Measurements from ENCODE around the gene SERPINE2. TPM values are rescaled to one million over a fixed set of nuclear protein-coding genes. Genes with fewer than 3 reads are reported as not detected.

The SERPINE2 gene
- total RNA-seq, 1 donor from 2014 or later: 36.0 TPM

DNA sequence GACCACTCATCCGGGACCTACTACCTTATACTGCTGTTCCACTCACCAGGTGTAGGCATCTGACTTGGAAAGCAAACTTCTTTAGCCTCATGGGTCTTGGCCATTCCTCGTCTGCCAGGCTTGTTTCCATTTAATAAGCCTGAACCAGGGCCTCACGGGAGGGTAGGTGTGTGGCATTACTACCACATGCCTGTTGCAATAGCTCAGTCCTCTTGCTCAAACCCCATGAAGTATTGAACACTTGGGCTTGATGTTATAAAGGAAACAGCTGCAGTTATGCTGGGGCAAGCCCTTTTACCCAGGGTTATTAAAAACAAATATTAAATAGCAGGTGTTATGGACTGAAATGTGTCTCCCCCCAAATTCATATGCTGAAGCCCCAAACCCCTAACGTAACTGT, 60.6 kb downstream of the SERPINE2 start:
- H3K27me3 Mint-ChIP-seq (ENCODE audit: low read depth): no peaks in the 10 kb centered on the region
- no peak overlapping the region for H3K27ac Mint-ChIP-seq (ENCODE audit: unreplicated experiment)
- TF ChIP-seq, protein P1, sequence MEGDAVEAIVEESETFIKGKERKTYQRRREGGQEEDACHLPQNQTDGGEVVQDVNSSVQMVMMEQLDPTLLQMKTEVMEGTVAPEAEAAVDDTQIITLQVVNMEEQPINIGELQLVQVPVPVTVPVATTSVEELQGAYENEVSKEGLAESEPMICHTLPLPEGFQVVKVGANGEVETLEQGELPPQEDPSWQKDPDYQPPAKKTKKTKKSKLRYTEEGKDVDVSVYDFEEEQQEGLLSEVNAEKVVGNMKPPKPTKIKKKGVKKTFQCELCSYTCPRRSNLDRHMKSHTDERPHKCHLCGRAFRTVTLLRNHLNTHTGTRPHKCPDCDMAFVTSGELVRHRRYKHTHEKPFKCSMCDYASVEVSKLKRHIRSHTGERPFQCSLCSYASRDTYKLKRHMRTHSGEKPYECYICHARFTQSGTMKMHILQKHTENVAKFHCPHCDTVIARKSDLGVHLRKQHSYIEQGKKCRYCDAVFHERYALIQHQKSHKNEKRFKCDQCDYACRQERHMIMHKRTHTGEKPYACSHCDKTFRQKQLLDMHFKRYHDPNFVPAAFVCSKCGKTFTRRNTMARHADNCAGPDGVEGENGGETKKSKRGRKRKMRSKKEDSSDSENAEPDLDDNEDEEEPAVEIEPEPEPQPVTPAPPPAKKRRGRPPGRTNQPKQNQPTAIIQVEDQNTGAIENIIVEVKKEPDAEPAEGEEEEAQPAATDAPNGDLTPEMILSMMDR (conservative IDR thresholded peaks at IDR 0.05): no peak
- DNase-seq (ENCODE audit: low read depth, low spot score): no peak
- H3K4me3 Mint-ChIP-seq: no peak overlapping the region
- no peaks in the 10 kb centered on the region for H3K36me3 Mint-ChIP-seq (ENCODE audit: low read depth)
- no peaks in the 10 kb centered on the region for H3K9me3 Mint-ChIP-seq
- H3K4me1 Mint-ChIP-seq: peaks cover 4% of the 10 kb centered on the region

DNA sequence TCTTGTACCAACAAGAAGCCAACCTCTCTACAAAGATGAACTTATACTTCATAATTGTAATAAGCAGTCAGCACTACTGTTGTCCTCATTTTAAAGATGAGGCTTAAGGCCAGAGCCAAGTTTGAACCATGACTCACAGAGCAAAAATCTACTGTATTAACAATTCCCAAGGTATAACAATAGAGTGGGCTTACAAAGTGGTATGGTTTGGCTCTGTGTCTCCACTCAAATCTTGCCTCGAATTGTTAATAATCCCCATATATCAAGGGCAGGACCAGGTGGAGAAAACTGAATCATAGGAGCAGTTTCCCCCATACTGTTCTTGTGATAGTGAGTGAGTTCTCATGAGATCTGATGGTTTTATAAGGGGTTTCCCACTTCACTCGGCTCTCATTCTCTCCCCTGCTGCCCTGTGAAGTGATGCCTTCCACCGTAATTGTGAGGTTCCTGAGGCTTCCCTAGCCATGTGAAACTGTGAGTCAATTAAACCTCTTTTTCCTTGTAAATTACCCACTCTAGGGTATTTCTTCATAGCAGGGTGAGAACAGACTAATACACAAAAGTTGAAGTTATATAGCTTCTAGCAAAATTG, 62.4 kb downstream of the SERPINE2 start:
- Mint-ChIP-seq H3K4me3 (no peak overlapping the region), H3K27ac (ENCODE audit: unreplicated experiment) (no peak overlapping the region), H3K9me3 (no peaks in the 10 kb centered on the region), H3K36me3 (ENCODE audit: low read depth) (no peaks in the 10 kb centered on the region), H3K4me1 (peaks cover 4% of the 10 kb centered on the region), H3K27me3 (ENCODE audit: low read depth) (no peaks in the 10 kb centered on the region)
- DNase-seq (ENCODE audit: low read depth, low spot score): no peak
- TF ChIP-seq, protein P1 (conservative IDR thresholded peaks at IDR 0.05): no peak

DNA sequence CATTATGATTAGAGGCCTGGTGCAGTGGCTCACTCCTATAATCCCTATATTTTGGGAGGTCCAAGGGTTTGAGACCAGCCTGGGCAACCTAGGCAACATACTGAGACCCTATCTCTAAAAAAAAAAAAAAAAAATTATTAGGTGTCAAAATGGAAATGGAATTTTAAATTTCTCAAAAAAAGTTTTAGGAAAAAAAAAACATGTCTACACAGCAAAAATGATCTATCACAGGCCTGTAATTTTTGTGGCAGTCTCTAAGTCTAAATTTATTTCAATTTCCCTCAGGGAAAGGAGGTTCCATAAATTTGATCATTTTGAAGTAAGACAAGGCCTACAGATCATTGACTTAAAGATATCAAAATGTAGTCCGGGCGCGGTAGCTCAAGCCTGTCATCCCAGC, 65.5 kb downstream of the SERPINE2 start:
- Mint-ChIP-seq H3K36me3 (ENCODE audit: low read depth) (no peaks in the 10 kb centered on the region), H3K4me3 (no peak overlapping the region), H3K4me1 (peaks cover 4% of the 10 kb centered on the region), H3K27me3 (ENCODE audit: low read depth) (no peaks in the 10 kb centered on the region), H3K9me3 (no peaks in the 10 kb centered on the region), H3K27ac (ENCODE audit: unreplicated experiment) (no peak overlapping the region)
- DNase-seq (ENCODE audit: low read depth, low spot score): no peak
- TF ChIP-seq, protein P1 (conservative IDR thresholded peaks at IDR 0.05): no peak

DNA sequence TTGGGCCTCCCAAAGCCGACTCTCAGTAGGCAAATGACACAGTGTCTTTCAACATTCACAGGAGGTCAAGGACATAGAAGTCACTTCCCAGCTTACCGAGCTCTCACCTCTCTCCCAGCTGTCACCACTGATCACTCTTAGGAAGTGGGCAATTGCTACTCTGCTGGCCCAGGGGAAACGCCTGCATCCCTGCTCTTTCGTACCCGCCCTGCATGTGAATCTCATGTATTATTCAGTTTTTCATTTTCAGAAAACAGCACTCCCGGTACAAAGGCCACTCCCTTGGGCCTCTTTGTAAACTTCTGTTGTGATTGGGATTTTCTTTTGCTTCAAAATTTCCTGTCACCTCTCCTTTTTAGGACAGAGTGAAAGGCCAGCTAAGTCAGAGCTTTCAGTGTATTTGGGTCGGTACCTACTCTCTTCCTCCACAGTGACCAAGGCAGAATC, 66.4 kb downstream of the SERPINE2 start:
- TF ChIP-seq, protein P1 (conservative IDR thresholded peaks at IDR 0.05): no peak
- Mint-ChIP-seq H3K9me3 (no peaks in the 10 kb centered on the region), H3K4me3 (no peak overlapping the region), H3K36me3 (ENCODE audit: low read depth) (no peaks in the 10 kb centered on the region), H3K27ac (ENCODE audit: unreplicated experiment) (no peak overlapping the region), H3K4me1 (peaks cover 4% of the 10 kb centered on the region), H3K27me3 (ENCODE audit: low read depth) (no peaks in the 10 kb centered on the region)
- DNase-seq (ENCODE audit: low read depth, low spot score): no peak

DNA sequence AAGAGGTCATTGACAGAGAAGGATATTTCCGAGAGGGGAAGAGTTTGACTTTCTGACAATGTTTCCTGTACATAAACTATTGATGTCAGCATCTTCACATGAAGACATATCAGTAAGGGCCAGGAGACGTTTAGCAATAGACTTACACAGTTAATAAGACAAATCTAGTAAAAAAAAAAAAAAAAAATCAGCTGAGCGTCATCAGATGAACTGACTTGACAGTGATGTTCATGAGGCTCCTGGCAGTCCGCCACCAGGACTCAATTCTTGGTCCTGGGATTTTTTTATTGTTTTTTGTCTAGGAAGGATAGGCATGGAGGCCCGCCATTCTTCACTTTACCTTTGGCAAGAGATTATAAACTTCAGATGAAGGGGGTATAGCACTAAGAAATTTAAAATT, 67.4 kb downstream of the SERPINE2 start:
- H3K4me1 Mint-ChIP-seq: peaks cover 4% of the 10 kb centered on the region
- peaks cover 1% of the 10 kb centered on the region for H3K36me3 Mint-ChIP-seq (ENCODE audit: low read depth)
- no peak overlapping the region for H3K27ac Mint-ChIP-seq (ENCODE audit: unreplicated experiment)
- no peaks in the 10 kb centered on the region for H3K27me3 Mint-ChIP-seq (ENCODE audit: low read depth)
- TF ChIP-seq, protein P1 (conservative IDR thresholded peaks at IDR 0.05): no peak
- DNase-seq (ENCODE audit: low read depth, low spot score): no peak
- no peak overlapping the region for H3K4me3 Mint-ChIP-seq
- no peaks in the 10 kb centered on the region for H3K9me3 Mint-ChIP-seq
